Stimulated activated CD8-positive, alpha-beta memory T cell treated with anti-CD3 and anti-CD28 coated beads, Interleukin-15, amount 100 ng/mL, for 24 hours (primary cell): Measurements from ENCODE around the gene PDXDC1.
"Not testable (repeated sequence)": the region's sequence is repeated elsewhere in the genome, so short reads cannot be mapped to it uniquely, and the experiment has no call there.

Source experiments
- DNase-seq: peaks from one replicate; pipeline ENCODE4 v3.0.0-alpha.2; 2020; ENCODE audit warnings: low read depth

PDXDC1 gene

DNA sequence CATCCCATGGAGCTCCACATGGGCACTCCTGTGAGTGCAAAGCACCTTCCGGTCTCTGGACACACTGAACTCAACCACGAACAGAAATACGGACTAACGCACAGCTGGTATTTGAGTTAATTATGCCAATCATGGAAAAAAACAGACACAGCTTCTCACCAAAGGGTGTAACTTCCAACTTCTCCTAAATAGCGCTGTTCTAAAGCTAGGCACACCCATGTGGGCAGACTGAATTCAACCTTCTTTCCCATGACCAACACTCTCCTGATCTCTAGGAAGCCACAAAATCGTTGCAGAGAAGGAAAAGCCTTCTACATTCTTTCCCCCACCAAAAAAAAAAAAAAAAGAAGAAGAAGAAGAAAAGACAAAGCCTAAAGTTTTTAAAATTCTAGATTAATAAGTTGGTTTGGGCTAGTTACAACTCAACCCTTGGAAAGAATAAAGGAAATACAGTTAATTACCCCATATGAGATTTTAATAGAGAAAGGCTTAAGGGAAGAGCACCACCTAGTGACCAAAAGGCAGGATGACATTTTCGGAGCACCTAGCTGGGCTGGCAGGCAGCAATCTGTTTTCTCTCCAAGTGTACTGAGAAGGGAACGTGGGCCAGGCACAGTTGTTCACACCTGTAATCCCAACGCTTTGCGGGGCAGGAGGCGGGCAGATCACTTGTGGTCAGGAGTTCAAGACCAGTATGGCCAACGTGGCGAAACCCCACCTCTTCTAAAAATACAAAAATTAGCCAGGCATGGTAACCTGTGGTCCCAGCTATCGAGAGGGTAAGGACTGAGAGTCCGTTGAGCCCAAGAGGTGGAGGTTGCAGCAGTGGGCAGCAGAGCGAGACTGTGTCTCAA, 97.3 kb downstream of the PDXDC1 start:
- DNase-seq: not testable (repeated sequence)

DNA sequence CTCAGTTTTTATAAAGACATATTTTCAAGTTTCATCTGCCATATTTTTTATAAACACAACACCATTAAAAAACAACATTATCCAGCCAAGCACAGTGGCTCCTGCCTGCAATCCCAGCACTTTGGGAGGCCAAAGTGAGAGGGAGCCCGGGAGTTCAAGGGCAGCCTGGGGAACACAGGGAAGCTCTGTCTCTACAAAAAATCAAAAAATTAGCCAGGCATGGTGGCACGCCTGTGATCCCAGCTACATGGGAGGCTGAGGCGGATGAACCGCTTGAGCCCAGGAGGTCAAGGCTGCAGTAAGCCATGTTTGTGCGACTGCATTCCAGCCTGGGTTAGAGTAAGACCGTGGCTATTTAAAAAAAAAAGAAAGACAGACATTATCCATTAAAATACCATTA, 98.3 kb downstream of the PDXDC1 start:
- no peak for DNase-seq

DNA sequence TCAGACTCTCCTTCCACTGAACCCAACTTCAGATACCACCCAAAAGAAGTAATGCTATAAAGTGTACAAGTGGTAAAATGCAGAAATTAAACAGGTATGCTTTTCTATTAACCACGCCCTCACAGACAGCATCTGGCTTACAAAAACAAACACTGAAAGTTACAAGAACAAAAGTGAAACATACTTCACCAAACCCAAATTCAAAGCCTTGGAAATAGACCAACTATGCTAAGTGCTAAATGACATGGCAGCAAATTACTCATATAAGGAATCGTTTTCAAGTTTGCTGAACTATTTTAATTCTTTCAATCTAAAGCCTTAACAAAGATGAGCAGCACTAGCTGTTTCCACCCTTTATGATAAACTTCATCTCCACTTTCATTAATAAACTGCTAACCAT, 101.3 kb downstream of the PDXDC1 start:
- not testable (repeated sequence) for DNase-seq

DNA sequence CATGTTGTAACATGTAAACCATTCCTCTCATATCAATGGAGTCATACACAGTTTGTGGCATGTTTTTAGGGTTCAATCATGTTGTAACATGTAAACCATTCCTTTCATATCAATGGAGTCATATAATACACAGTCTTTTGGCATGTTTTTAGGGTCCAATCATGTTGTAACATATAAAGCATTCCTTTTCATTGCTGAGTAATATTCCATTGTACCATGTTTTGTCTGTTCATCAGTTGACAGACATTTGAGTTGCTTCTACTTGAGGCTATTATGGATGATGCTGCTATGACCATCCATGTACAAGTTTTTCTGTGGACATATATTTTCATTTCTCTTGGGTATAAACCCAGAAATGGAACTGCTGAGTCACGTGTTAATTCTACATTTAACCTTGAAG, 106.1 kb downstream of the PDXDC1 start:
- not testable (repeated sequence) for DNase-seq

DNA sequence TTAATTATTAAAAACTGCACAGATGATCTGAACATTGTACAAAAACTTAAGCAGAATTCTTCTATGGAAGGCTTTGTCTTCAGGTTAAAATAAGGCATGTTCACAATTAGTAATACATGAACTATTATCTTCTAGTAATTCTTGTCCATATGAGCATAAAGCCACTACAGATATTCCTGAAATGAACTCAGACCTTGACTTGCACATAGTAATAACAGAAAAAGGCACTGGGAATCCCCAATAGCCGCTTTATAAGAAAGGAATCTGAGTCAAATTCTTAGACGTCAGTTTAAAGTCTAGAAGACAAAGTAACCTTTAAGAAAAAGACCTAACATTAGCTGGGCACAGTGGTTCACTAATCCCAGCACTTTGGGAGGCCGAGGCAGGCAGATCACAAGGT, 108.0 kb downstream of the PDXDC1 start:
- DNase-seq: not testable (repeated sequence)

DNA sequence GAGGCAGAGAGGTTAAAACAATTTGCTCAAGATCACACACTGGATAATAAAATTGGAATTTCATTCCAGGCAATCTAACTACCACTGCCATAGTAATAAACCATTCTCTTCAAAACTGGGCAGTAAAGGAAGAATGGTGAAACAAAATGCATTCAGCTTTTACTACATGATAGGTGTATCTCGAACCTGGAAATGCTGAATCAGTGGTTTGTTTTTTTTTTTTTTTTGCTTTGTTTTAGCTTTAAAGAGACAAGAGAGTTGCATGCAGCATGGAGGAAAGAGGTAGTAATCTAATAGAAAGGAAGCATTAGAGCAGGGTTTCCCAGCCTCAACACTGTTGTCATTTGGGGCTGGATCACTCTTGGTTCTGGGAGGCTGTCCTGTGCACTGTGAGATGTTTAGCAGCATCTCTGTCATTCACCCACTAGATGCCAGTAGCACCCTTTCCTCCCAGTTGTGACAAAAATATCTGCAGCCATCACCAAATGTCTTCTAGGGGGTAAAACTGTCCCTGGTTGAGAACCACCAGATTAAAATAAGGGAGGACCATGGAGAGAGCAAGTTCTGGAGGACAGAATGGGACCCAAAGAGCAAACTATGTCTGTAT, 115.9 kb downstream of the PDXDC1 start:
- DNase-seq: not testable (repeated sequence)

DNA sequence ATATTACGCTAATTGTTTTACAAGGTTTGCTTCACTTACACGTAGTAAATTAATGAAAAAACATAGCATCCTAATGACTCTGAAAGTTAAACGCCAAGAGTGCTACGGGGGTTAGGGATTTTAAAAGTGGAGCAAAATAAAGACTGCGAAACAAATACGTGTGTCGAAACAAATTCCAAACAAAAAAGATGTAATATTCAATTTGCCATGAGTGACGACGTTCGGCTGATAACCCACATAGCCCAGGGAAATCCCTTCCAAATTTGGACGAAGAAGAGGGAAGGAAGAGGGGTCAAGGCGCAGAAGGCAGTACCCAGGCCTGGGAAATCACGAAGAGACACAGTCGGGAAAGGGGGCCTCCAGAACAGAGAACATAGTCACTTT, 118.7 kb downstream of the PDXDC1 start:
- DNase-seq: not testable (repeated sequence)

DNA sequence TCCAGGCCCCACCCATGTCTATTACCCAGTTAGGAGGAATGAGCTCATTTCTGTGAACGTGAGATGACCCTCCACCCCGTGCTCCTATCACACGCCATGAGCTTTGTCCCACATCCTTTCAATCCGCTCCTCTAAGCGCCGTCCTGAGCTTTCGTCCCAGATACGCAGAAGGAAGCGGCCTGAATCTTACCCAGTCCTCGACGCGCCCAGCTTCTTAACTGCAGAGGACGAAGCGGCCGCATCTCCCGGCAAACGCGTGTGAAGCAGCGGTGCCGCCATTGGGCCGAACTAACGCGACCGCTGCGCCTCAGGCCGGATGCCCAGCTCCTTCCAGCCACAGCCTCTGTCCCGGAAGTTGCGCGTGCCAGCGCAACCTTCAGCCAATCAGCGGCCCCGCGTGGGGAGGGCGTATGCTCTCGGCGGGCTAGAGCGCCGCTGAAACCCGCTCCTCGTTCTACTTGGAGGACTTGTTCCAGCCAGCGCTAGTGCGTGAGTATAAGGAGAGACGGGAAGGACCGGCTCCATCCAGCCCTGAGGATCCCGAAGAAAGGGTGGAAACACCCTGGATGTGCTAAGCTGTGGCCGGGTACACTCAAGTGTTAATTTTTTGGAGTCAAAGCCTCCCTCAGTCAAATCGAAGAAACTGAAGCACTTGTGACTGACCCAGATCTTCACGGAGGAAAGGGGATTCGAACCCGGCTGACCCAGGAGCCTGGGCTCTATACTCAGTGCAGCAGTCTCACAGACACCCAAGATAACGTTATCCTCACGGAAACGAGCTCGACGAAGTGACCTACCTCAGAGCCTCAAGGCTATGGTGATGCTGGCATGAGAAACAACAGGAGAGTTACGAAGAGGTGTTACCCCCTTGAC, 119.4 kb downstream of the PDXDC1 start, which contains the start of gene RRN3:
Gene RRN3 (minus strand): TSS at position 318 of the 873 bp plus-strand sequence. CDS start 39 bp downstream, at position 279.
- DNase-seq: peak; percentile 66

DNA sequence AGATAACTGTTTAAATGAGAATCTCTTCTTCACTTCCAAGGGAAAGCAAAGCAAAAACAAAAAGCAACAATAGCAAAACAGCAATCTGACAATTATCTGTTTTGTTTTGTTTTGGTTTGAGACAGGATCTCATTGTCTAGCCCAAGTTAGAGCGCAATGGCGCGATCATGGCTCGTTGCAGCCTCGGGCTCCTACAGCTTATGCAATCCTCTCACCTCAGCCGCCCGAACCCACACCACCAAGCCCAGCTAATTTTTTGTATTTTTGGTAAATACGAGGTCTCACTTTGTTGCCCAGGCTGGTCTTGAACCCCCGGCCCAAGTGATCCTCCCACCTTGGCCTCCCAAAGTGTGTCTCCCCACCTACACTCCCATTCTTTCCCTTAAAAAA, 121.8 kb downstream of the PDXDC1 start:
- not testable (repeated sequence) for DNase-seq

DNA sequence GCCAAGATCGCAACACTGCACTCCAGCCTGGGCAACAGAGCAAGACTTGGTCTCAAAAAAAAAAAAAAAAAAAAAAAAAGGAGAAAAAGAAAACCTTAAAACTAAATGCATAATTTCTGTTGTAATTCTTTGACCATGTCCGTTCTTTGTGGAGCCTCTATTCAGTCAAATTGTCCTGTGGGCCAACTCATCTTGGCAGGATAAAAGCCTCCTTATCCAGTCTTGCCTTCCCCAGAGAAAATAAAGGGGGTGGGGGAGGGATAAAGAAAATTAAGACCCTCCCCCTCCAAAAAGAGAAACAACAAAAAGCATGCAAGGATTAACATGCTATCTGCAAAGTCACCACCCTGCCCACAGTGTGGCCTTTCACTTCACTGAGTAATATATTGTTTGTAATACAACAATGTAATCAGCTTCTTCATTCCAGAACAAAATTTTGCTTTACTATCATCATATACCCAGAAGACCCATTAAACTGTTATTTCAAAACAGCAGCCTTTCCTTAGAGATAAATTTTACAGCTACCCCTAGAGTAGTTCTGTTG, 124.6 kb downstream of the PDXDC1 start:
- not testable (repeated sequence) for DNase-seq

DNA sequence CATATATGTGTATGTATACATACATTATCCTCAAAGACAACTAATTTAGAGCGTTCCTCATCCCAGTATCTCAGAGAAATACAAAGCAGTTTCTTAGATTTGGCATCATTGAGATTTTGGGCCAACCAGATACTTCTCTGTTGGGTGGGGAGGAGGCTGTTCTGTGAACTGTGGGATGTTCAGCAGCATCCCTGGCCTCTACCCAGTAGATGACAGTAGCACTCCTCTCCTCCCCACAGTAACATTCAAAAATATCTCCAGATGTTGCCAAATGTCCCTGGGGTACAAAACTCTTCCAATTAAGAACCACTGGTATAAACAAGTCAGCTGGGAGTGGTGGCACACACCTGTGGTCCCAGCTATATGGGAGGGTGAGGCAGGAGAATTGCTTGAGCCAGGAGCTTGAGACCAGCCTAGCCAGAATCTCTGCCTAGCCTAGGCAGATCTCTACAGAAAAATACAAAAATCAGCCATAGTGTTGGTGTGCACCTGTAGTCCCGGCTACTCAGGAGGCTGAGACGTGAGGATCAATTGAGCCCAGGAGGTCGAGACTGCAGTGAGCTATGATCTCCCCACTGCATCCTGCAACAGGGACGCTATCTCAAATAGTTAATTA, 125.7 kb downstream of the PDXDC1 start:
- not testable (repeated sequence) for DNase-seq

DNA sequence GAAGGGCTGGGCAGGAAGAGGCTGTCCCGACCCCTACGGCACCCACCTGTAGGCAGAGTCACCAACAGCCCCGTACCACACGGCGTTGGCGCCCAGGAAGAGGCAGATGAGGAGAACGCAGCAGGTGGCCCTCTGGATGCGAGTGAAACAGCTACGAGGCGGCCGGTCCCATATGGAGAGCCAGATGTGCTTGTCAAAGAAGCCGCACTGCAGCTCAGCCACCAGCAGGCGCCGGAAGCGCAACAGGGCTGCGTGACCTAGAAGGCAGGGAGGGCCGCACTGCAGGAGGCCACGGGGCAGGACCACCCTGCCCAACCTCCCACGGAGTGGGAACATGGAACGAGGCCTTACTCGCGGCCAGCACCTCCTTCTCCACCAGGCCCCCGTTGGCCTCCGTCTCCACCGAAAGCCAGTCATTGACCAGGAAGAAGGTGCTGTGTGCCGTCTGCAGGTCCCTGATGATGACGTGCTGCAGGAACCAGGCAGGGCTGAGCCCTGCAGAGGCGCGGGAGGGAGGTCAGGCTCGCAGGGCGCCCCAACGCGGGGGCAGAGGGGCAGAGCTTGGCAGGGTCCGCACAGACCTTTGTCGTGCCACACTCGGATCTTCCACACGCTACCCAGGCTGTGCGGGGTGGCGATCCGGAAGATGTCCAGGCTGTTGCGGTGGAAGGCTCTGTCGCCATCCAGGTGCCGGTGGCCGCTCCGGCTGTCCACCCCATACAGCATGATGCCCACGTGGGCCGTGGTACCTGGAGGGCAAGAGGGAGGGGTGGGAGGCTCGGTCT, 153.0 kb downstream of the PDXDC1 start:
- DNase-seq: not testable (repeated sequence)

DNA sequence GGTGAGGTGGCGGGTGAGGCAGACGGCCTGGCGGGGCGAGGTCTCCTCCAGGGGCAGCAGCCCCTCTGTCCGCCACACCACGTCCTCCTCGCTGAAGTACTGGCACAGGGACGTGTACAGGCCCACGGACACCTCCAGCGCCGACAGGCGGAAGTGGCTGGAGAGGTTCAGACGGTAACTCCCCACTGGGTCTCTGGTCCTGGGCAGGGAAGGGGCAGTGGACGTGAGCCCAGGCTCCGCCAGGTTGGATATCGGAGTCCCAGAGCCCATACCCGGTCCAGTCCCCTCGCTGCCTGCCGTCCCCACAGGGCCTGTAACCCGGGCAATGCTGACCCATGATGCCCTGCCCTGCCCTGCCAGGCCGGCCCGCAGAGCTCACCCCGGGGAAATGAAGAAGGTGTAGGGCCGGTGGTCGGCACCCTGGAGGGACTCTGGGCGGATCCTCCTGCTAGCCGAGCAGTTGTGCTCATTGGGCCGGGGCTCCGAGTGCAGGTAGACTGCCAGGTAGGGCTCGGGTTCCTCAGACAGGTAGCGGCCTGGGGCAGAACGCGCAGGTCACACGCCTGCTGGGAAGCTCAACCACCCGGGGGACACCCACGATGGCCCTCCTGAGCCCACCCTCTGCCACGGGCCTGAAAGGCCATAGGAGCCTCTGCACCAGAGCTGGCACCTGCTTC, 155.6 kb downstream of the PDXDC1 start:
- not testable (repeated sequence) for DNase-seq

DNA sequence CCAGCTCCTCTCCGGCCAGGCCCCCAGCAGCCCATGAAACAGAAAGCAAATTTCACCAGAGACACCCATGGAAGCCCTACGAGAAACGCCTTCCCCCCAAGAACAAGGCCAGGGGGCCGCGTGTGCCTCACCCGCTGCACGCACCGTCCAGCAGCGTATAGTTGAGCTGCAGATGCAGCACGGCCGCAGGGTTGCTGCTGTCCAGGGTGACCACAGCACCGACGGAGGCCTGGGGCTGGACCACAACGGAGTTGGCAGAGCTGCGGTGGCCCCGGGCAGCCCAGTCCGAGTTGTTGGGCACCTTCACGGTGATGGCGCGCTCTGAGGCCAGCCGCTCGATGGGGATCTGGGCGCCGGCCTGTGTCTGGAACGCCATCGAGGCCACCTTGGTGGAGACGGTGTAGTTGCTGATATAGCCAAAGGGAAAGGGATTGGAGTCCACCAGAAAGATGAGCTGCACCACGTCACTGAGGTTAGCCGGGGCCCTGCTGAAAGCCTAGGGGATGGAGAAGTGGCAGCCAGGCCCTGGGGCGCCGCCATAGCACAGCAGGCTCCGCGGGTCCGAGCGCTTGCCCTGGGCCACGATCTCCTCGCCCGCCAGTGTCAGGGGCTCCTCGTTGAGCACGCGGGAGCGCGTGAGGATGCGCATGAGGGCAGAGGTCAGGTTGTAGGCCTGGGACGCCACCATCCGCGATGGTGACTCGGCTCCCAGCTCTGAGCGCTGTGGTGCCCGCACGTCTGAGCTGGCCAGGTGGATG, 156.3 kb downstream of the PDXDC1 start:
- not testable (repeated sequence) for DNase-seq

DNA sequence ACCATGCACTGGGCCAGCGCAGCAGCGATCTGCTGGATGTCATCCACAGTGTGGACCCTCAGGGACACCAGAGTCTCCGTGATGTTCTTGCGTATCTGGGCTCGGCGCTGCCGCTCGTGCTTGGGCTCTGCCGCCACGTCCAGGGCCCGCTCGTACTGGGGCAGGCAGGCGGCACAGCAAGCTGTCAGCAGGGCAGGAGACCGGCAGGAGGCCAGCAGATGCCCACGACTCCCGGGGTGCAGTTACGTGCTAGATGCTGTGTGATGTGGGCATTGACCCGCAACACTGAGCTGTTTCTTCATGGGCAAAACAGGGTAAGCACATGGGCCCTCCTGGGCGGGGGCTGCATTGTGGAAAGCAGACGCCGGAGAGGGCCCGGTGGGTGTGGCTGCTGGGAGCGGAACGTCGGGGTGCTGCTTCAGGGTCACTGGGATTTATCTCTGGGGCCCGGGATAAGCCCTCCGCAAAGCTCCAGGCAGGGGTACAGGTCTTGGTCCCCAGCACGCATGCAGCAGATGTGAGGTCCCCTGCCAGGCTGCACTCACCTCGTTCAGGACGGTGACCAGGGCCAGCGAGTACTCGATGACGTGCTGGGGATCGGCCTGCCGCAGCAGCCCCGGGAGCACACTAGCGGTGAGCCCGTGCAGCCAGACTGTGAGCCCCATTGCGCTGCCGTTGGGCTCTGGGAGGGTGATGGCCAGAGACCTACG, 158.0 kb downstream of the PDXDC1 start:
- not testable (repeated sequence) for DNase-seq

DNA sequence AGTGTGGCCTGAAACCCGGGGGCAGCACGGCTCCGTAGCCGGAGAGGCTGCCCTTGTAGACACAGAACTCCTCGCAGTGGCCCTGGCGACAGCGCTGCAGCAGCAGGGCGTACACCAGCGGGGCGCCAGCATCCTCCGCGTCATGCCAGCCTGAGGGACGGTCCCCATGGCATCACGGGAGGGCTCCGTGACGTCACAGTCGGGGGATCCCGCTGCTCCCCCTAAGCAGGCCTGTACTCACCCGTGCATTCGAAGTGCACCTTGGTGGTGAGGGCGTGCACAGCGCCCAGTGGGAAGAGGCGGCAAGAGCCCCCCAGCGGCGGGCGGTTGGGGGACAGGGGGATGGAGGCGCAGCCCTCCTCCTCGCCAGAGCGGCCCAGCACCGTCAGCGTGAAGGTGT, 158.7 kb downstream of the PDXDC1 start:
- DNase-seq: not testable (repeated sequence)

DNA sequence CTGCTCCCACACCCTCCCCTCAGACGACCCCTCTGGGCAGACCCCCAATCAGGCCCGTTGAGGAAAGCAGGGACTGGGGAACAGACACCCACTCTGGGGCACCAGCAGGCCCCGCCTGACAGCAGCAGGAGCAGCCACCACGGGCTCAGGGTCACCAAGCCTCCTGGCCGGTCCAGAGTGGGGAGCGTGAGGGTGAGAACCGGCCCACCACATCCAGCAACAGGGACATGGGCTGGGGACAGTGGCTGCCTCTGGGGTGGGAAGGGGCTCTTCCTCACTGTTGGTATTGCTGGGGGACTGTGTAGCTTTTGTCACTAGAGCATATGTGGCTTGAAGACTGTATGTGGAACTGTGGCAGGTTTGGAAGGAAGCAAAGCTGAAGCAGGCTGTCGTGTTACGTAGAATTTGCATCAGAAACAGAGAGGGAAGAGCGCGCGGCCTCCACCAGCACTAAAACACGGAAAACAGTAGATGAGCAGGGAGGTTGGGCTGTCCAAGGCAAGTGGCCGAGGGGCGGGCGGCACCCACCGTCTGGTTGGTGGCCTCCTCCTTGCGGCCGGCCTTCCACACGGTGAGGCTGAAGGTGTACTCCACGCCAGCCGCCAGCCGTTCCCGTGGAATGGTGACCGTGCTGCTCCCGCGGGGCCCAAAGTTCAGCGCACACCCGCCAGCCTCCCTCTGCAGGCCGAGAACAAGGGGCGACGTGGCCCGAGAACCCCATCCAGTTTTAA, 160.1 kb downstream of the PDXDC1 start:
- DNase-seq: not testable (repeated sequence)
